NCI-H524 (cell line): ENCODE measurements around the gene ZNF280D.

Experiments
- DNase-seq, 2 experiments: peaks; one replicate each; lab custom pipeline; 2025; lab: John Stamatoyannopoulos, UW

Gene ZNF280D

GRCh38 chr15:56744701-56745683 is 11.7 kb upstream of the ZNF280D start:
- peak; percentile 87 to 95 for DNase-seq

GRCh38 chr15:56741541-56741940 is 8.2 kb upstream of the ZNF280D start:
- DNase-seq: no peak

- DNase-seq: peak; percentile 19 to 30
These were observed 6.8 kb upstream of the ZNF280D start for GRCh38 chr15:56739964-56740640.

- no peak for DNase-seq
These were observed 6.2 kb upstream of the ZNF280D start for GRCh38 chr15:56739474-56739873.

GRCh38 chr15:56737791-56738190 is 4.5 kb upstream of the ZNF280D start:
- DNase-seq: no peak

- no peak for DNase-seq
These were observed 3.8 kb upstream of the ZNF280D start for GRCh38 chr15:56736881-56737707.

GRCh38 chr15:56736308-56736707 is 3.0 kb upstream of the ZNF280D start:
- DNase-seq: no peak

- no peak for DNase-seq
These were observed 2.3 kb upstream of the ZNF280D start for GRCh38 chr15:56735589-56735988.

- no peak for DNase-seq
These were observed 815 bp upstream of the ZNF280D start for GRCh38 chr15:56734013-56734635.

- DNase-seq: peak in 1 of 2 experiments; percentile 61
These were observed 498 bp downstream of the ZNF280D start for GRCh38 chr15:56732886-56733135.

- DNase-seq: peak; percentile 32 to 48
These were observed 999 bp downstream of the ZNF280D start for GRCh38 chr15:56732135-56732885.

GRCh38 chr15:56731548-56731947 is 1.8 kb downstream of the ZNF280D start:
- no peak for DNase-seq

GRCh38 chr15:56729561-56729960 is 3.7 kb downstream of the ZNF280D start:
- DNase-seq: no peak

GRCh38 chr15:56725386-56725785 is 7.9 kb downstream of the ZNF280D start:
- no peak for DNase-seq

GRCh38 chr15:56724232-56724631 is 9.1 kb downstream of the ZNF280D start:
- DNase-seq: no peak

- DNase-seq: no peak
These were observed 9.5 kb downstream of the ZNF280D start for GRCh38 chr15:56723787-56724186.

GRCh38 chr15:56719774-56720555 is 13.3 kb downstream of the ZNF280D start:
- DNase-seq: peak in 1 of 2 experiments; percentile 49

- DNase-seq: no peak
These were observed 14.2 kb downstream of the ZNF280D start for GRCh38 chr15:56719021-56719612.

GRCh38 chr15:56718560-56718959 is 14.7 kb downstream of the ZNF280D start:
- no peak for DNase-seq

GRCh38 chr15:56716334-56716733 is 17.0 kb downstream of the ZNF280D start:
- no peak for DNase-seq
